Muscle of leg (tissue), 11 donors: ENCODE results near the gene CDKAL1. TPM values are rescaled to one million over a fixed set of nuclear protein-coding genes. Genes with fewer than 3 reads are reported as not detected.
"Not testable (repeated sequence)": the region's sequence is repeated elsewhere in the genome, so short reads cannot be mapped to it uniquely, and the experiment has no call there.

Experiments
- DNase-seq: peaks from one replicate; pipeline ENCODE4 v3.0.0; 2013
- H3K27ac ChIP-seq: one replicate; pipeline ENCODE4 v1.5.1; 2013; ENCODE audit warnings: mild to moderate bottlenecking, low read length, control low read depth
- H3K27me3 ChIP-seq: one replicate; pipeline ENCODE4 v1.6.1; 2013; ENCODE audit warnings: low read length; ENCODE audit not compliant: control insufficient read depth, insufficient read depth
- H3K36me3 ChIP-seq: one replicate; pipeline ENCODE4 v1.6.1; 2013; ENCODE audit warnings: low read length; ENCODE audit not compliant: control insufficient read depth, insufficient read depth
- H3K4me1 ChIP-seq: one replicate; pipeline ENCODE4 v1.6.1; 2013; ENCODE audit warnings: low read length; ENCODE audit not compliant: control insufficient read depth, insufficient read depth
- H3K4me3 ChIP-seq: one replicate; pipeline ENCODE4 v1.5.1; 2013; ENCODE audit warnings: low read length, control low read depth
- H3K9me3 ChIP-seq: replicated peaks from 2 replicates; pipeline ENCODE4 v1.6.1; 2013; ENCODE audit warnings: low read depth, low read length; ENCODE audit not compliant: control insufficient read depth
- WGBS: methylation state at CpG from one replicate; pipeline ENCODE4 v1.1.5; 2013; ENCODE audit warnings: missing lambda C conversion rate; ENCODE audit not compliant: insufficient coverage; 5-methylcytosine and 5-hydroxymethylcytosine counted together
- polyA plus RNA-seq, 8 donors: library from polyadenylated mRNA; unstranded; fragments of 120-200 nt; gene quantifications; one replicate each; pipeline versions ENCODE4 v1.2.1 to v1.2.3, GENCODE V29; 2013; ENCODE audit warnings: inconsistent platforms in 1 of 8, low replicate concordance in 1 of 8; ENCODE audit not compliant: insufficient read length in 8 of 8, insufficient read depth in 1 of 8
- total RNA-seq: library from RNA; stranded (reverse); fragments of 120-200 nt; gene quantifications from one replicate; pipeline ENCODE4 v1.2.4, GENCODE V29; 2013

CDKAL1 gene
- total and polyA plus RNA-seq, 9 donors = 11.0 to 23.6 (median 13.0) TPM

- Histone ChIP-seq H3K4me3 (no peak overlapping the region), H3K36me3 (no peaks in the 10 kb centered on the region)
- no CpG with 5 or more reads among the region's 4 CpGs for WGBS
These were observed 552.9 kb downstream of the CDKAL1 start for GRCh38 chr6:21087188-21087587.

GRCh38 chr6:21091411-21091810, 557.2 kb downstream of the CDKAL1 start:
- no peak overlapping the region for H3K4me3 ChIP-seq
- no peak for DNase-seq
- H3K27me3 ChIP-seq = no peaks in the 10 kb centered on the region
- H3K9me3 ChIP-seq = no peaks in the 10 kb centered on the region
- no peaks in the 10 kb centered on the region for H3K36me3 ChIP-seq
- H3K4me1 ChIP-seq = no peaks in the 10 kb centered on the region
- H3K27ac ChIP-seq = no peak overlapping the region
- WGBS = 100% methylated on average over 1 of the region's 2 CpGs

More at GRCh38 chr6:21087188-21087587, 552.9 kb downstream of the CDKAL1 start:
- no peak overlapping the region for H3K27ac ChIP-seq
- H3K9me3 ChIP-seq = no peaks in the 10 kb centered on the region
- H3K27me3 ChIP-seq = no peaks in the 10 kb centered on the region
- DNase-seq = no peak
- H3K4me1 ChIP-seq = no peaks in the 10 kb centered on the region

GRCh38 chr6:21092231-21092772, 558.0 kb downstream of the CDKAL1 start:
- H3K4me1 ChIP-seq, H3K27ac ChIP-seq, H3K4me3 ChIP-seq, H3K27me3 ChIP-seq, DNase-seq, H3K36me3 ChIP-seq, H3K9me3 ChIP-seq: not testable (repeated sequence)
- no CpG with 5 or more reads among the region's 6 CpGs for WGBS

- DNase-seq = no peak
- Histone ChIP-seq H3K4me3 (no peak overlapping the region), H3K27me3 (no peaks in the 10 kb centered on the region), H3K36me3 (no peaks in the 10 kb centered on the region), H3K4me1 (no peaks in the 10 kb centered on the region), H3K27ac (no peak overlapping the region), H3K9me3 (no peaks in the 10 kb centered on the region)
- no CpG with 5 or more reads among the region's 2 CpGs for whole genome bisulfite sequencing
These were observed 561.2 kb downstream of the CDKAL1 start for GRCh38 chr6:21095462-21095861.

DNA sequence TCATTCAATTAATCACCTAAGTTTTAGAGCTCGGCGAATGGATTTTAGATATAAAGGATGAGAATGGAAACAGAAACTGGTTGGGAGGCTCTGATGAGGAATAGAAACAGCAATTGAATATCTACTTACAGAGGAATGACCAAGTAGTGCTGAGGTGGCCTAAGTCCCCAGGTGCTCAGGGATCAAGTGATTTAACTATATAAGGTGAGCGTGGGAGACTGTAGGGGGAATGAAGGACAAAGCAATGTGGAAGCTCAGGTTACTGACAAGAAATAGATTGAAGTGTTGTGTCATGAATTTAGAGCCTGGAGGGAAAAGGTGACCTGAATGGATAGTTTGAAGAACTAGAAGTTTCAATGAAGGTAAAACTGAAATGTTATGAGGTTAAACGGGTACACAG, 563.9 kb downstream of the CDKAL1 start:
- Histone ChIP-seq H3K27ac (no peak overlapping the region), H3K4me3 (no peak overlapping the region), H3K4me1 (peaks cover 2% of the 10 kb centered on the region), H3K27me3 (no peaks in the 10 kb centered on the region), H3K9me3 (no peaks in the 10 kb centered on the region), H3K36me3 (no peaks in the 10 kb centered on the region)
- DNase-seq = no peak
- 73% methylated on average over 2 of the region's 4 CpGs for WGBS

DNA sequence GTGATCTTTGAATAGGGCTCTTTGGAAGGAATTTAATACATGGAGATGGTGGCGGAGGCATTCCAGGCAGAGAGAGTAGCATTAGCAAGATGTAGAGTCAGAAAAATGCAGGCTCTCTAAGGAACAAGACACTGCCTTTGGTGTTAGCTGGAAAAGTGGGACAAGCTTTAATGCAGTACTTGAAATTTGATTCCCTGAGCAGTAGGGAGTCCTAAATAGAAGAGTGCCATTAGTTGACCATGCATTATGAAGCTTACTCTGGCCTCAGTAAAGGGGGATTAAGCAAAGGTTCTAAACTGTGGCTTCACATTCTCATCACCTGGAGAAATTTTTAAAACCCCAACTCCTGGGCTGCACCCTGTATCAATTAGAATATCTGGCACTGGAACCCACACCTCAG, 564.5 kb downstream of the CDKAL1 start:
- H3K36me3 ChIP-seq = no peaks in the 10 kb centered on the region
- no peaks in the 10 kb centered on the region for H3K9me3 ChIP-seq
- no peak for DNase-seq
- no peaks in the 10 kb centered on the region for H3K27me3 ChIP-seq
- H3K4me1 ChIP-seq = peaks cover 2% of the 10 kb centered on the region
- H3K4me3 ChIP-seq = no peak overlapping the region
- H3K27ac ChIP-seq = no peak overlapping the region
- WGBS = 100% methylated on average over 1 of the region's 1 CpG

DNA sequence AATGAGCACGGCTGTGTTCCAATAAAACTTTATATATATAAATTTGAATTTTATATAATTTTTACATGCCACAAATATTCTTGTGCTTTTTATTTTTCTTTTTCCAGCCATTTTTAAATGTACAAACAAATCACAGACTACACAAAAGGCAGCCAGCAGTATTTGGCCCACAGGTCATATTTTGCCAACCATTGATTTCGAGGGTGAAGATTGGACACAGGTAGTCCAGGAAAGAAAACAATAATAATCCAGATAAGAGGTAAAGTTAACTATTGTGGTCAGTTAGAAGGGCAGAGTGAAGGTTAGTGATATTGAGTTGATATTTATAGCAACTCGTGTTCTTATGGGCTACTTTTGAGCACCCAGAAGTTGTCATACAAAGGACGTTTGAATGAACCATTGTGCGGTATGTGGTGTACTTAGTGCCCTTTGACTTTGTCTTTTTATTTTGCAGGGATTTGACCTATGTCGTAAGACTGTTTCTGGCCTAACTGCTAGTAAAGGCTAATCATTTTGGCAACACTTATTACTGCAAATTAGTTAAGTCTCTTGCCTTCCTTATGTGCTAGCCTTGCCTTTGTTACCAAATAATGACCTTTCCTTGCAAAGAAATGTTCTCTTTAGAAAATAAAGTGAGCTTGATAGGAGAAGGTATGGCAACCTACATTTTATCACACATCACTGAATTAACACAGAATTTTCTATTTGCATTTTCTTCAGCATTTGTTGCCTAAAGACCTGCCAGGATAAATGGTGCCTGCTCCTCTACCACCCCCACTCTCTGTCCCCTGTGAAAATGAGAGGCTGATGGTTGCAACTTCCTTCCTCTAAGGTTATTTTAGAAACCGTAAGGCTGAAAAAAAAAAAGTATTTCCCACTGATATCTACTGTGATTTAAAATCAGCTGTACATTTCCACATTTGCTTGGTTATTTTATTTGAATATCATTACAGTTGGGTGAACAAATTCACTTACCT, 565.4 kb downstream of the CDKAL1 start:
- Histone ChIP-seq H3K27me3 (no peaks in the 10 kb centered on the region), H3K27ac (no peak overlapping the region), H3K9me3 (no peaks in the 10 kb centered on the region), H3K4me1 (peaks cover 2% of the 10 kb centered on the region), H3K4me3 (no peak overlapping the region), H3K36me3 (no peaks in the 10 kb centered on the region)
- WGBS = 92% methylated on average over 2 of the region's 7 CpGs
- DNase-seq = no peak

DNA sequence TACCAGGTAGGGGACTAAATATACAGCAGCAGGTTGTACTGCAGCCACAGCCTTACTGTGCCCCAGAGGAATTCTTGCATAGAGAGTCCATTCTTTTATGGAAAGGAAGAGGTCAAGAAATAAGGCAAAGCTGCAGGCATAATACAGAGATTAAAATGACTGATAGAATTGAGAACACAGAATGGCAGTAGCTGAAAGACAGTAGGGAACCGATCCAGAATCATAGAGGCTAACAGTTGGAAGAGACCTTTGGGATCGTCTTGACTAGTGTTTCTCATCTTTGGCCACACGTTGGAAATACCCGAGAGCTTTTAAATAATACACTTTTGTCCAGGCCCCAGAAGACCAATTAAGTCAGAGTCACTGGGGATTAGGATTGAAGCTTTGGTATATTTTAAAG, 566.7 kb downstream of the CDKAL1 start:
- Histone ChIP-seq H3K9me3 (no peaks in the 10 kb centered on the region), H3K27me3 (no peaks in the 10 kb centered on the region), H3K36me3 (no peaks in the 10 kb centered on the region), H3K4me3 (no peak overlapping the region), H3K27ac (no peak overlapping the region), H3K4me1 (peaks cover 2% of the 10 kb centered on the region)
- DNase-seq = no peak
- 75% methylated on average over 2 of the region's 4 CpGs for WGBS

DNA sequence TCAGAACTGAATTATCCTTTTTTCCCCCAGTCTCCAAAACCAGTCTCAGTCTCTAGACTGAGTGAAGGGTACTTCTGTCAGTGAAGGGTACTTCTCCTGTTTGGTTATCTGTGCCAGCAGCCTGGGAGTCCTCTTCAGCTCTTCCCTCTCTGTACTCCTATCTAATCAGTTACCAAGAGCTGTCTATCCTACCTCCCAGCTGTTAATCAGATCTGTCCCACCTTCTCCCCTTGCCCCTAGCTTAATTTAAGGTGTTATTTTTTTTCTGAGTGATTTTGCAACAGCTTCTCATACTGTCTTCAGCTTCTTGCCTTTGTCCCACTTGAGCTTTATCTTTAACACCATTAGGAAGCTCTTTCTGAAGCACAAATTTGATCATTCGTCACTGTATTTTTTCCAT, 567.4 kb downstream of the CDKAL1 start:
- H3K9me3 ChIP-seq = no peaks in the 10 kb centered on the region
- no peak overlapping the region for H3K27ac ChIP-seq
- WGBS = no CpG with 5 or more reads among the region's 1 CpG
- no peaks in the 10 kb centered on the region for H3K36me3 ChIP-seq
- no peak overlapping the region for H3K4me3 ChIP-seq
- no peak for DNase-seq
- peaks cover 2% of the 10 kb centered on the region for H3K4me1 ChIP-seq
- H3K27me3 ChIP-seq = no peaks in the 10 kb centered on the region

DNA sequence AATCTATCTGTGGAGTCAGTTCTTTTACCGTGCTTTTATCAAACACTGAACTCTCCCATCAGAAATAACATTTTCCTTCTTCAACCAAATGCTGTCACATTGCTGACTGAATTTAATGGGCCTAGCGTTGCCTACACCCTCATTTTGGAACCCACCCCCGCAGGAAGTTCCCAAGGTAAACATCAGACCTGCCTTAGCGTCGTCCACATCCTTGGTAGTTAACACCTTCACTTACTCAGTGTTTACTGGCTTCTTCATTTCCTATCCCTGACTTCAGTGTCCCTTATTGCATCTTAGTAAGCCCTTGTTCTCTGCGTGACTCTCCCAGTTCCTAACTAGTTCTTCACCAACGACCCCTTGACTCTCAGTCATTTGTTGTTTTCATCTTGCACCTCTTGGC, 567.9 kb downstream of the CDKAL1 start:
- no peaks in the 10 kb centered on the region for H3K27me3 ChIP-seq
- H3K4me1 ChIP-seq = peaks cover 2% of the 10 kb centered on the region
- H3K36me3 ChIP-seq = no peaks in the 10 kb centered on the region
- no peak overlapping the region for H3K27ac ChIP-seq
- no peak overlapping the region for H3K4me3 ChIP-seq
- no peak for DNase-seq
- H3K9me3 ChIP-seq = no peaks in the 10 kb centered on the region
- WGBS = 73% methylated on average over 6 of the region's 7 CpGs
